RWPE2 (cell line): ENCODE data around the gene PHEX.

Experiments
- ATAC-seq: fragments of 200-7000 bp; cut with Tn5 transposase; 3 replicates; pipeline ENCODE4 v1.9.1; 2021; ENCODE audit warnings: low read depth
- DNase-seq: peaks from one replicate; pipeline ENCODE4 v3.0.0-alpha.2; 2020; ENCODE audit warnings: low spot score
- H3K27ac ChIP-seq: fragments of 450-650 bp; 2 replicates; pipeline ENCODE4 v1.5.1; 2017; ENCODE audit warnings: mild to moderate bottlenecking; ENCODE audit not compliant: poor library complexity, severe bottlenecking
- H3K27me3 ChIP-seq: fragments of 250-450 bp; sonication (Bioruptor Pico); 2 replicates; pipeline ENCODE4 v1.5.1; 2021; ENCODE audit warnings: mild to moderate bottlenecking, moderate library complexity; ENCODE audit not compliant: insufficient read depth, poor library complexity, severe bottlenecking
- H3K36me3 ChIP-seq: fragments of 250-450 bp; sonication (Bioruptor Pico); 2 replicates; pipeline ENCODE4 v1.5.1; 2020; ENCODE audit warnings: low read depth, mild to moderate bottlenecking, moderate library complexity
- H3K4me1 ChIP-seq: fragments of 250-450 bp; sonication (Bioruptor Pico); 2 replicates; pipeline ENCODE4 v1.5.1; 2021; ENCODE audit warnings: mild to moderate bottlenecking, moderate library complexity; ENCODE audit not compliant: insufficient read depth, poor library complexity, severe bottlenecking
- H3K4me3 ChIP-seq: fragments of 250-450 bp; sonication (Bioruptor Pico); 2 replicates; pipeline ENCODE4 v1.5.1; 2021; ENCODE audit warnings: mild to moderate bottlenecking, moderate library complexity; ENCODE audit not compliant: severe bottlenecking
- H3K9me3 ChIP-seq: fragments of 250-450 bp; sonication (Bioruptor Pico); 2 replicates; pipeline ENCODE4 v1.5.1; 2021; ENCODE audit warnings: mild to moderate bottlenecking, moderate library complexity; ENCODE audit not compliant: severe bottlenecking
- CTCF ChIP-seq: fragments of 450-650 bp; IDR thresholded peaks from one replicate; pipeline ENCODE4 v1.5.1; 2017; ENCODE audit warnings: mild to moderate bottlenecking, moderate library complexity; ENCODE audit not compliant: poor library complexity, severe bottlenecking

Gene PHEX

DNA sequence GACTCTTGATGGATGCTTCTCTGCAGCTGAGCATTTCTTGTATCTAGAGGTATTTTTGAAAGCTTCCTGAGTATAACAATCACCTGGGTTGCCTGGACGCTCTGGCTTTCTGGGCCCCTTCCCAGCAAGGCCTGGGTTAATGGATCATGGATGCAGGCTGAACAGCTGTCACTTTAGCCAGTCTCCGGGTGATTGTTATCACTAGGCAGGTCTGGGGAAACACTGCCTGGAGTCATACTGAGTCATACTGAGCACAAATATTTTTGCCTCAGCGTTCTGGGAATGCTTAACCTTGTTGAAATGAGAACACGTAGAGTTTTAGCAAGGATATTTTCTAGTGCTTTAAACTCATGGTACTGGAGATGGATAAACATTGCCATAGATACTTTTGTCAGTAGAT lies 102.6 kb downstream of the PHEX start:
- Histone ChIP-seq H3K4me3 (no peak overlapping the region), H3K4me1 (peaks cover 25% of the 10 kb centered on the region), H3K27ac (peak overlapping the region; percentile 95), H3K36me3 (no peaks in the 10 kb centered on the region), H3K9me3 (no peaks in the 10 kb centered on the region), H3K27me3 (no peaks in the 10 kb centered on the region)
- peak; percentile 82 for ATAC-seq
- no peak for DNase-seq
- no peak for TF ChIP-seq CTCF

DNA sequence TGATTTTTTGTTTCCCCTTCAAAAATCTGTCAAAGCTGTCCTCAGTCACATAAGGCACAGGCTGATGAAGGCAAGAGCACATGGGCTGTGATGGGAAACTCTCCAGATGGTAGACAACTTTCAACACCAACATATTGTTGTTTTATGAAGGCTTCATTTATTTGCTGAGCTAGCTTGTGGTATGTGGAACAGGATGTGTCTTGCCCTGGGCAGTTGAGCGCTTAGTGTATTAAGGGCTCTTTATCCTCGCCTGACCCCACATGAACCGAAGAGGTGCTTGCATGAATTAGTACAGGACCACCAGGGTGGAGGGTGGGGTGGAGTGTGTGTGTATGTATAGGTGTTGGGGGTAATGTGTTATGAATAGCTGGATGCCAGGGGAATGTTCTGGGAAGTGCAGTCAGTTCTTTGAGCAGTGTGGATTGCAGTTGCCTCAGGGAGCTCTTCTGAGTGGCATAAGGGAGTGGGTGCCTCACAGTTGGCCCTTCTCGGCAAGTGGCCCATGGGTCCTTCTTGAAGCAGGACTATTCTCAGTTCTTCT lies 103.1 kb downstream of the PHEX start:
- no peak for TF ChIP-seq CTCF
- Histone ChIP-seq H3K27me3 (no peaks in the 10 kb centered on the region), H3K36me3 (no peaks in the 10 kb centered on the region), H3K4me3 (no peak overlapping the region), H3K4me1 (peaks cover 25% of the 10 kb centered on the region), H3K27ac (peak overlapping the region; percentile 95), H3K9me3 (no peaks in the 10 kb centered on the region)
- DNase-seq (peak; percentile 63), ATAC-seq (peak; percentile 78)

DNA sequence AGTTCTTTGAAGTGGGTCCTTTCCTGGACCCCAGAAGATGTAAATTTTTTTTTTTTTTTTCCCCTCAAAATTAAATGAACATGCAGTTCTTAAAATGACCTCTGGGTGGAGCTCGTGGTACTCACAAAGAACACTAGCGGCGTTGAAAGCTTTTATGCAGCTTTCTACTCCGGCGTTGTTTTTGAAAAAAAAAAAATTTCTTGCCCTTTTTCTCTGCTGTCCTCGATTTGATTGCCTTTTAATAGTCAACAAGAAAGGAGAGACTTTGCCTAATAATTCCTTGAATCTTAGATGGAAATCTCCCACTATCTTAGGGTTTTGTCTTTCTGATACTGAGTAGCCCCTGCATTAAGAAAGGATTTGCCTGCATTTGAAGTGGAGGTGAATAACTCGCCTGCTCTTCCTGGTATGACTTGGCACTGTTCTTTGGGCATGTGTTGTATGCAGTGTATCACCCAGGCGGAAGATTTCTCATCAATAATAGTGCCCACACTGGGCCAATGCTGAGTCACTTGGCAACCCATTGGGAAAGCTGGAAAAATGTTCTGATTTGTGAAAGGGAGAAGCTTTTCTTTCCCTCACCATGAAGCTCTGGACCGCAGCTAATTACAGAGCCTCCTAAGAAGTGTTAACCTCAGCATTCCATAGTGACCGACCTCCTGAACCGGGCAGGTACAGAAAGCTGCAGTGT lies 104.0 kb downstream of the PHEX start:
- peak; percentile 74 for ATAC-seq
- H3K4me3 ChIP-seq: no peak overlapping the region
- no peak for DNase-seq
- no peaks in the 10 kb centered on the region for H3K27me3 ChIP-seq
- TF ChIP-seq CTCF: peak; percentile 80
- peak overlapping the region; percentile 95 for H3K27ac ChIP-seq
- H3K9me3 ChIP-seq: no peaks in the 10 kb centered on the region
- H3K36me3 ChIP-seq: no peaks in the 10 kb centered on the region
- H3K4me1 ChIP-seq: peaks cover 25% of the 10 kb centered on the region

GRCh38 chrX:22136711-22137110 lies 104.6 kb downstream of the PHEX start:
- ATAC-seq: no peak
- Histone ChIP-seq H3K36me3 (no peaks in the 10 kb centered on the region), H3K9me3 (no peaks in the 10 kb centered on the region), H3K27ac (peak overlapping the region; percentile 95), H3K4me1 (peaks cover 25% of the 10 kb centered on the region), H3K4me3 (no peak overlapping the region), H3K27me3 (no peaks in the 10 kb centered on the region)
- no peak for TF ChIP-seq CTCF
- DNase-seq: no peak

DNA sequence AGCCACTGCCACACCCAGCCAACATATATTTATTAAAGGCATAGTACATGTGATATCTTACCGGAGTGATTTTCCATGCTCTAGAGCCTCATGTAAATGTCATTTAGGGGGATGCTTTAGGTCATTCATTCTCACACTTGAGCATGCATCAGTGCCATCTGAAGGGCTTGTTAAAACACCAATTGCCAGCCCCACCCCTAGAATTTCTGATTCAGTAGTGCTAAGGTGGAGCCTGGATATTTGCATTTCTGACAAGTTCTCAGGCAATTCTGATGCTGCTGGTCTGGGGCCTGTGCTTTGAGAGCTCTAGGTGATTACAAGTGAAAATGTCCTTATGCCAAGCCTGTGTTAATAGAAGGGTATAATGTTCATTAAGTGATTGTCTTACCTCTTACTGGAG lies 107.7 kb downstream of the PHEX start:
- Histone ChIP-seq H3K4me1 (peaks cover 17% of the 10 kb centered on the region), H3K9me3 (no peaks in the 10 kb centered on the region), H3K4me3 (no peak overlapping the region), H3K36me3 (no peaks in the 10 kb centered on the region), H3K27me3 (no peaks in the 10 kb centered on the region), H3K27ac (no peak overlapping the region)
- no peak for TF ChIP-seq CTCF
- no peak for DNase-seq
- ATAC-seq: no peak
